Hindlimb muscle (tissue), 1 donor: ENCODE data around the gene DIPK1B. TPM values are rescaled to one million over a fixed set of nuclear protein-coding genes. Genes with fewer than 3 reads are reported as not detected.

Experiments used
- DNase-seq: peaks from one replicate; pipeline ENCODE4 v3.0.0-alpha.2; 2013
- polyA plus RNA-seq: library from polyadenylated mRNA; unstranded; fragments of 120-200 nt; gene quantifications from one replicate; pipeline ENCODE4 v1.2.1, GENCODE V29; 2013; ENCODE audit not compliant: insufficient read length

Gene DIPK1B
- polyA plus RNA-seq, 1 donor, result 20.4 TPM

DNA sequence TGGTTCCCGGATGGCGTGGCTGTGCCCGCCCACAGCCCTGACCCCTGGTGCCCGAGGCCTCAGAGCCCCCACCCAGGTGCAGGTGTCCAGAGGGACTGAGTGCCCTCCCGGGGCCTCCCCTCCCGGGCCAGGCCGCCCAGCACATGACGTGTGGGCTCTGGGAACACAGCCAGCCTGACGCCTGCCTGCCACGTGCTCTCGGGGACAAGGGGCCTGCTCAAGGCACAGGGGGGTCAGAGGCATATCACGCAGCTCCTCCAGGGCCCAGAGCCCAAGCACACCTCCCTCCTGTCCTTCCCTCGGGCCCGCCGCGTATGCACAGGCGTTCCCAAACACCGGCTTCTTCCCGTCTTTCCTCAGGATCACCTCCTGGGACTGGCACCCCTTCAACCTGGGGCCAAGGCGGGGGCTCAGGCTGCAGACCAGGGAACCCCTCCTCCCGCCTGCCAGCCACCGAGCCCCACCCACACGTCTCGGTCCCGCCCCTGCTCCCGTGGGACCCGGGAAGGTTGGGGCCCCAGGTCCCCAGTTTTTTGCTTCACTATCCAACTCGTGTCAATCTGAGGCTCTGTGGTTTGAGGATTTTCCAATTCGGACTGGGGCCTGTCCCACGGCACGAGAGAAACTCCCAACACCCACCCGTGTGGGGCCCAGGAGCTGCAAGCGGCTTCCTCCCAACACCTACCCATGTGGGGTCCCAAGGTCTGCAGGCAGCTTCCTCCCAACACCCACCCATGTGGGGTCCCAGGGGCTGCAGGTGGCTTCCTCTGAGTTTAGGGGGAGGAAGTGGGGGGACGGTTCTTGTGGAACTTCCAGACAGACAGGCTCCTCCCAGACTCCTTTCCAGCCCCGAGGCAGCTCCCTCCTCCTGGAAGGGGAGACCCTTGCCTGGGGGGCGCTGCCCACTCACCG, 28.9 kb downstream of the DIPK1B start:
- DNase-seq, result no peak

DNA sequence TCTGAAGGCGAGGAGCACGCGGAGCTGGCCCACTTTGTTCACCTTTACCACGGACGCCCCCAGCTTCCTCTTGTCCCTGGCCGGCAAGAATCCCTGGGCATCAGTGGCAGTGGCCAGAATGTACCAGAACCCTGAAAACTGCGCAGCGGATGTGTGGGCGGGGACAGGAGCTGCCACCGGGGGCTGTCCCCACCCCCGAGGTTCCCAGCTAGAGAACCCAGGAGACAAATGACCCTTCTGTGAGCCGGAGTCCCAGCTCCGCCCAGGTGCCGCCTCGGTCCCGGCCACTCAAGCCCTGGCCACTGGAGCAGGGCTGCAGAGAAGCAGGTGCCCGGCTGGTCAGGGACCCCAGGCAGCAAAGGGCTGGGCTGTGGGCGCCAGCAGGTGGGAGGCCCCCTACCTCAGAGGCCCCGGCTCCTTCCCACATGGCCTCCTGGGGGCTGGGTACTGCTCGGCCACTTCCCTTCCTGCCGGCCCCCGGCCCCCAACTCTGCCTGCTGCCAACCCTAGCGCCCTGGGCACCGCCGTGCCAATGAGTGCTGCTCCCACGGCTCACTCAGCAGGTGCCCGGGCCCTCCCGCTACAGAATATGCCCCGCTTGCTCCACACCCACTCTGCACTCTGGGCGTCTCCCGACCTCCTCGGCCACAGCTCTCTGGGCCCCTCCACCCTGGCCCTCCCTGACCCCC, 29.7 kb downstream of the DIPK1B start:
- no peak for DNase-seq

DNA sequence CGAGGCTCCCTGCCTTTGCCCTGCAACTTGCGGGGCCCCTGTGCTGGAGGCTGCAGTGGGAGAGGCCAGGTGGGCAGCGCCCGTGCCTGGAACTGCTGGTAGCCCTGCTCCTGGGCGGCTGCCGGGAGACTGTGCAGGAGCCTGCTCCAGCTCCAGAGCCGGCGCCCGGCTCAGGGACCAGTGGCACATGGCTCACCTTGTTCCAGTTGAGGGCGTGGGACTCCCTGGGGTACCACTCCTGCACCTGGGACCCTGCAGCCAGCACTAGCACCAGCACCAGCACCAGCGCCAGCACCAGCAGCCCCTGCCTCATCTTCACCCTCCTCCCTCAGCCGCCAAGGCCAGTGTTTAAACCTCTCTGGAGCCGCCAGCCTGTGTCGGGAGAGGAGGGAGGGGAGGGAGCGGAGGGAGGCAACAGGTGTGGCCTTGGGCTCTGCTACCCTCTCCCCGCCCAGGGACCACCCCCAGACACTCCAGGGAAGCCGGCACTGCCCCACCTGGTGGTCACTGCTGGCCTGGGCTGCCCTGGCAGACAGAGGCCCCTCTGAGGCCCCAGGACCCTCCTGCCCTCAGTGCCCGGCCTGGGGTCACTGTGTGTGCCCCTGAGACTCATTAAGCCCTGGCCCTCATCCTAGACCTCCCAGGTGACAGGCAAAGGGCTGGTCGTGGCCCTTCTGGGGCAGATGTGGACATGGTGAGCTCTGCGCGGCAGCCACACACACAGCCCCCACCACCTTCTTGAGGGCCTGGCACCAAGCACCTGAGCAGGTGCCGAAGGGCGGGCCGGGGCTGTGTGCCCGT, 30.4 kb downstream of the DIPK1B start, which contains the start of gene LCN10:
Gene LCN10 (minus strand): TSS at position 350 of the 801 bp plus-strand sequence. CDS start 37 bp downstream, at position 313.
- DNase-seq, result no peak

DNA sequence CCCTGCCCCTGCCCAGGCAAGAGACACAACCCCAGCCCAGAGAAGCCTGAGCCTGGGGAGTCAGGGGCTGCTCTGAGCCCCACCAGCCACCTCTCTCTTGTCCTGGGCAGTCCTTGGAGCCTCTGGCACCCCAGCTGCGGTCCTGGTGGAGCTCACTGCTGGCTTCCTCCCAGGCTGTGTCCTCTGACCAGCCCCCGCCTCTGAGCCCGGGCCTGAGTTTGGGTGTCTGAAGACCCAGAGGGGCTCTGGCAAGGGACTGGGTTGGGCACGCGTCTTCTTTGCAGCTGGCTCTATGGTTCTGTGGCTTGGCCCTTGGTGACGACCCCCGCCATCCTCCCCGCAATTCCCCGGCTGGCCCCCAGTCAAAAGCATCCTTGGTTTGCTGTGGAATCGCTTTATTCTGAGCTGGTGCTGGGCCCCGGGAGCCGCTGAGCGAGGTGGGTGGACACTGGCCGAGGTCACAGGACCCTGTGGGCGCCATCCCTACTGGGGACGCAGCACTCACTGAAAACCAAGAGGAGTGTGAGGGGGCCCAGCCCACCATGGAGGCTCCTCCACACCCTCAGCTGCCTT, 31.4 kb downstream of the DIPK1B start:
- no peak for DNase-seq

DNA sequence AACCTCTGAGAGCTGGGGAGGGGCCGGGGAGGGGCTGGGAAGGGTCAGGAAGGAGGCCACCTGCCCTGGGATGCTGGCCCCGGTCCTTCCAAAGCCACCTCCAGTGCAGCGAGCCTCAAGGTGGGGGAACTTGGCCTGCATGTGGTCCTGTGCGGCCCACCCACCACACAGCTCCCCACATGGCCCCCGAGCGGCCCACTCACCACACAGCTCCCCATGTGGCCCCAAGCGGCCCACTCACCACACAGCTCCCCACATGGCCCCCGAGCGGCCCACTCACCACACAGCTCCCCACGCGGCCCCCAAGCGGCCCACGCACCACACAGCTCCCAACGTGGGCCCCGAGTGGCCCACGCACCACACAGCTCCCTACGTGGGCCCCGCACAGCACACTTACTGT, 32.4 kb downstream of the DIPK1B start:
- DNase-seq, result no peak

DNA sequence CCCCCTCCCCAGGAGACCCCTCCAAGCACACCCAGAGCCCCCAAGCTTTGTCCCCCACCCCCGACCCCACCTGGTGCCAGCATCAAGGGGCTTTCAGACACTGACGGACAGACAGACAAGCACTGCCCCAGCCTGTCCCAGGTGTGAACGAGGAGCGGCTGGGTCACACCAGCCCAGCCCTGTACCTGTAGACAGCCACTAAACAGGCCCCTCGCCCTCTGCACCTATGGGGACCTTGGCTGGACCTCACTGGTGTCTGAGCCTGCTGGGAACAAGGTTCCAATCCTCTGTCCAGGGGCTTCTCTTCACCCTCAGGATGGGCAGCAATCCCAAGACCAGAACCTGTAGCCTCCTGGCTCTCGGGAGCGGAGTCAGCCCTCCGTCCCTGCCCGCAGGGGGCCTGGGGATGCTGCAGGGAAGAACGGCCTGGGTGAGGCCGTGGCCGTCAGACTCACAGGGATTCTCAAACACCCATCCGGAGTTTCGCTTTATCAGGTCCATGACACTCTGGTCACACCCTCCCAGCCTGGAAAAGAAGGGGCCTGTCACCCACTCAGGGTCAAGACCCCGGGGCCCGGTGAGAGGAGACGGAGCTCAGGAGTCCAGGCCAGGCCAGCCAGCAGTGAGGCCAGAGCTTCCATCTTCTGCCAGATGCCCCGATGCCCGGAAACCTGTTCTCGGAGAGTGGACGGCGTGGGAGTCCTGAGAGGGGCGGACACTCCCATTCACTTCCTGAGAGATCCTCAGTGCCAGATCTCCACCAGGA, 33.2 kb downstream of the DIPK1B start:
- no peak for DNase-seq

DNA sequence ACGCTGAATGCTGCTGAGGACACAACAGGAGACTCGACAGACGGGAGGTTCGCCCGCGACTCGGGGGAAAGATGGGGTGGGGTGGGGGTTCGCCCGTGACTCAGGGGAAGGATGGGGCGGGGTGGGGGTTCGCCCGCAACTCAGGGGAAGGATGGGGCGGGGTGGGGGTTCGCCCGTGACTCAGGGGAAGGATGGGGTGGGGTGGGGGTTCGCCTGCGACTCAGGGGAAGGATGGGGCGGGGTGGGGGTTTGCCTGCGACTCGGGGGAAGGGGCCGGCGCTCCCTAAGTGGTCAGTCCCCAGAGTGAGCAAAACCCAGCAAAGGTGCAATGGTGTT, 33.8 kb downstream of the DIPK1B start:
- DNase-seq, result no peak

DNA sequence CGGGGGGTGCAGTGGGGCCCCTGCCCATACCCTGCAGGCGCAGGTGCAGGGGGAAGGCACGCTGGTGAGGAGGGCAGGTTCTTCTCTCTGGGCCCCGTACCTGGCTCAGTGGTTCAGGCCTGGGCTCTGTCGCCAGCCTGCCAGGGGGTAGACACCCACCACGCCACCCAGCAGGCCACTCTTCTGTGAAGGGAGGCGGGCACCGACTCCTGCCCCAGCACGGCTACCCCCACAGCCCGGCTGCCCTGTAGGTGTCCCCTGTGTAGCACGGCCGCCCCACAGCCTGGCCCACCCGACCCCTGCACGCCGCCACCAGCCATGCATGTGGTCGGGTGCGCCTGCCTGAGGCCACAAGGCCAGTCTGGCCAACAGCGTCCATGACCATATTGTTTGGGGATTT, 34.2 kb downstream of the DIPK1B start:
- no peak for DNase-seq

DNA sequence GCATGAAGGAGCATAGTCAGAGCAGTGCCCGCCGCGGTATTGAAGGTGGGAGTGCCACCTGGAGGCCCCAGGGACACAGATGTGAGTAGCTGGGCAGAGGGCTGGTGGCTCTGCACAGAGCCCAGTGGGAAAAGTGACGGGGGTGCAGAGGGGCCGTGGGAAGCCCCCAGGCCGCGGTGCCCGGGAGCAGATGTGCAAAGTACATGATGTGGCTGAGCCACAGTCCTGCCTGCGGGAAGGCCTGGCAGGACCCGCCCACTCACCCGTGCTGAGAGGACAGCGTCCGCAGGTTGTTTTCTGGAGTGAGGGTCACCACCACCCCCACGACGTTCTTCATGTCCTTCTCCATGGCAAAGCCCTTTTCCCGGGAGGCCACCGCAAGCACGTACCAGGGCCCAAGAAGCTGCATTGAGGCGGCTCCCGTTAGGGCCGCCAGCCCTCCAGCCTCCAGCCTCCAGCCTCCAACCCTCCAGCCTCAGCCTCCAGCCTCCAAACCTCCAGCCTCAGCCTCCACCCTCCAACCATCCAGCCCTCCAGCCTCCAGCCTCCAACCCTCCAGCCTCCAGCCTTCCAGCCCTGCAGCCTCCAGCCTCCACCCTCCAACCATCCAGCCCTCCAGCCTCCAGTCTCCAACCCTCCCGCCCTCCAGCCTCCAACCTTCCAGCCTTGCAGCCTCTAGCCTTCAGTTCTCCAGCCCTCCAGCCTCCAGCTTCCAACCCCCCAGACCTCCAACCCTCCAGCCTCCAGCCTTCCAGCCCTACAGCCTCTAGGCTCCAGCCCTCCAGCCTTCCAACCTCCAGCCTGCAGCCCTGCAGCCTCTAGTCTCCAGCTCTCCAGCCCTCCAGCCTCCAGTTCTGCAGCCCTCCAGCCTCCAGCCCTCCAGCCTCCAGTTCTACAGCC, 35.0 kb downstream of the DIPK1B start:
- DNase-seq, result no peak

DNA sequence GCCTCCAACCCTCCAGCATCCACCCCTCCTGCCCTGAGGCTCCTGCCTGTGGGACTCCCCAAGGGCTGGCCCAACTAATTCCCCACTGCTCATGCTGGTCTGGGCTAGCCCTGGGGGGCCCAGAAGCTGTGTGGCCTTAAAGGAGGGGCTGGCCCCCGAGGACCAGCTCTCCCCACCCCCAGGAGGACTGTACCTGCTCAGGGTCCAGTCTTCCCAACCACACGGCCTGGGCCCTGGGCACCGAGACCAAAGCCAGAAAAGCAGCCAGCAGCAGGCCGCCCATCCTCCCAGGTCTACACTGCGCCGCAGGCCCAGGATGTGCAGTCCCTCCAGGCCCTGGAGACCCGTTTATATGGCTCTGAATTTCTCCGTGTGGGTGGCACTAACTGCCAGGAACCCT, 35.8 kb downstream of the DIPK1B start, which contains the start of gene LCN6:
Gene LCN6 (minus strand): TSS at position 325 of the 400 bp plus-strand sequence. CDS start 42 bp downstream, at position 283.
- DNase-seq, result no peak

DNA sequence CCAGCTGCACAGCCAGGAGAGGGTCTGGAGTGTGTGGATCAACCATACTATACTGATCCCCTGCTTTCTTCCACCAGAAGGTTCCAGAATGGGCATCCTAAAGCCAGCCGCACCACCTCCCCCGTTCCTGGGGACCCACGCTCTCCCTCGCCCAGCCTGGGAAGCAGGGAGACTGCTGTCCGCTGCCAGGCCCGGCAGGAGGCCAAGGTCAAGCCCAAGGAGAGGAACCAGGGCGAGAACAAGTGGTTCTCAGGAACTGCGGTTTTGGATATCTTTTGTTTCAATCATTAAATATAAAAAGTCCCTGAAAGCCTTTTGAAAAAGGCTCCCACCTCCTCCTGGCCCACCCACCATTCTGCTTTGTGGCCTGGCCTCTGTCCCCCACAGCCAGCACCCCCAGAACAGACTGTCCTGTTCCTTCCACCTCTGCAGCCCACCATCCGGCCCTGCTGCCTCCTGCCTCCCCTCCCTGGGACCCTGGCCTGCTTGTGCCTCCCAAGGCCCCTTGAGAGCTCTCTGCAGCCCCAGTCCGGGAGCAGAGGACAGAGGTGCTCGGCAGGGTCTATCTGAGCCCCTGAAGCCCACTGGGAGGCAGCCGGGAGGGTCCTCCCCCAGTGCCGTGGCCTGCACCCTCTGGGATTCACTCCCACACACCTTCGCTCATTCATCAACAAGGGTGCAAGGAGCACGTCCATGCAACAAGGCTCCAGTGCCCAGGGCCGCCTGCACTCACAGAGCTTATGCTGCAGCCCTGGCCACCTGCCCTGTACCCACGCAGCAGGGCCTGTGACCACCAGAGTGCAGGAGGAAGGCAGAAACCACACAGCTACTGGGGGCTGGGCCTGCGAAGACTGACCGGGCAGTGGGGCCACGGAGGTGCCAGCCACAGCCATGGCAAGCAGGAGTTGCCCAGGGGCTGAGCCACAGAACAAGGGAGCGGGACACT, 36.6 kb downstream of the DIPK1B start:
- no peak for DNase-seq

DNA sequence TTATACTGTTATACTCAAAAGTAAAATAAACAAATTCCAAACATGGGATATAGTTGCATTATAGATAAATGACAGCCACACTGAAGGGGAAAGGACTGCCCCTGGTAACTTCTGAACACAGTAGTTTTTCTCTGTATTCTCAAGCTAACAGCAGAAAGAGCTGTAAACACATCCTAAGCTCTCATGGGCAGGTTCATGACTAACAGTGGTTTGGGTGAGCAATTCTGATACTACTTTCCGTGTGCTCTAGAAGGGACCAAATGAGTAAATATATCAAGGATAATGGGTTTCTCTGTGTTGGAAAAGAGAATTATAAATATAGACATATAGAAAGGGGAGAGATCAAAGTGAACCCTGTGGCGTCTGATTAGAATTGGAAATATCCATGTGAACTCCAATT, 38.2 kb downstream of the DIPK1B start:
- no peak for DNase-seq

DNA sequence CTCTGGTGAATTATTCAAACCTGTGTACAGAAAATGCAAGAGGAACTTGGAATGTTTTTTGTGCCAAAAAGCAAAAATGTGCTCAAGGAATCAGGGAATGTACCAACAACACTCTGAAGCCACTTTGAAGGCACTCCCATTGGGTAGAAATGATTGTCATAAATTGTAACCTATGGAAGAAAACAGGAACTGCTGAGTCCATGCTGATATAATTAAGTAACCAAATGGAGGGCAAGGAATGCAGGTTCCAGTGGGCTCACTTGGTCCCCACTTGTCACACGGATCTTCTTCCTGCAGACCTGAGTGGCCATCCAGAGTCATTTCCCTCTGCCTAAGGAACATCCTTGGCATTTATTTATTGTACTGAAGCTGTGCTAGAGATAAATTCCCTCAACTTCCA, 38.9 kb downstream of the DIPK1B start:
- no peak for DNase-seq

DNA sequence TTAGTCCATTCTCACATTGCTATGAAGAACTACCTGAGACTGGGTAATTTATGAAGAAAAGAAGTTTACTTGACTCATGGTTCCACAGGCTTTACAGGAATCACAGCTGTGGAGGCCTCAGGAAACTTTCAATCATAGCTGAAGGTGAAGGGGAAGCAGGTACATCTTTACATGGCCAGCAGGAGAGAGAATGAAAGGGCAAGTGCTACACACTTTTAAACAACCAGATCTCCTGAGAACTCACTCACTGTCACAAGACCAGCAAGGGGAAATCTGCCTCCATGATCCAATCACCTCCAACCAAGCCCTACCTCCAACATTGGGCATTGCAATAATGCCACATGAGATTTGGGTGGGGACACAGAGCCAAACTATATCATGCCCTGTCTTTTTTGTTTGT, 39.4 kb downstream of the DIPK1B start:
- DNase-seq, result no peak

DNA sequence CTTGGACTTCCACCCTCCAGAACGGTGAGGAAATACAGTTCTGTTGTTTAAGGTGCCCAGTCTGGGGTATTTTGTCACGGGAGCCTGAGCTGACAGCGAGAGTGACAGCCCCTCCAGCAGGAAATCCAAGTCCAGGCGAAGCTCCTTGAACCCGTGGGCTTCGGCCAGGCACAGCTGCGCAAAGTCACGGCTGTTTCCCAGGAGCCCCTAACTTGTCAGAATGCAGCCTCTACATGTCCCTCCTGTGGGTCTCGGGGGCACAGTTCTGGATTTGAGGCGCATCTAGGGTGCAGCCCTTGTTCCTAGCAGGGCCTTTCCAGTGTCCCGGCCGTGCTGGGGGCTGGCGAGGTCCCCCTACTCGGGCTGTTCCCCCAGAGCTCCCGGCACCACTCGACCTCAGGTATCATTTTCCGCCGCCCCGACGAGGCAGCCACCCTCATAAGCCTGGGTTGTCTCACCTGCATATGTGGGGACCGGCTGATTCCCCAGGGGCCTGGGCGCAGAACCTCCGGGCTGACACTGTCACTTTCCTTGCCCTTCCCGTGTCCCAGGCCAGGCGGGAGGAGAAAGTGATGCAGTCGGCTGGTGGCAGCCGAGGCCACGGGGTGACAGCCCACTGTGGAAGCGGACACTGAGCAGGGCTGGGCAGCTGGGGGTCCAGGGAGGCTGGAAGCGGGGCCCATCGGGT, 41.1 kb downstream of the DIPK1B start:
- no peak for DNase-seq

DNA sequence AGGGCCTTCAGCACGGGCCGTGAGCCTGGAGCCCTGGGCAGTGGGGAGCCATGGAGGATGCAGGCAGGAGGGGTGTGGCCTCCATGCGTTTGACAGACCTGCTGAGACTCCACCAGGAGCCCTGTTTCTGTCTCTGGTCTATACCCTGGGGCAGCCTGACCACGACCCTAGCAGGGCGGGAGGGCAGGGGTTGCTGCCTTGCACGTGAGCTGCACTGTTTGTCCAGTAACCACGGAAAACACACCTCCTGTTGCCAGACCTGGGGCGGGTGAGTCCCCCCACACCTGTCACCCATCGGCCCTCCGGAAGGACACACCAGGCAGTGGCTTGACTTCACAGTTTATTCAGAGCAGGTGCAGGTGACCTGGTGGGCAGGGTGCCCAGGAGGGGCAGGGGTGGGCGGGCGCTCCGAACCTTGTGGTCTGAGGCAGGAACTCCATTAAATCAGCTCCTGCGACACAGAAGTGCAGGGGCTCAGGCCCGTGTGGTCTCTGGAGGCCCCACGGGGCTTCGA, 41.7 kb downstream of the DIPK1B start:
- no peak for DNase-seq

DNA sequence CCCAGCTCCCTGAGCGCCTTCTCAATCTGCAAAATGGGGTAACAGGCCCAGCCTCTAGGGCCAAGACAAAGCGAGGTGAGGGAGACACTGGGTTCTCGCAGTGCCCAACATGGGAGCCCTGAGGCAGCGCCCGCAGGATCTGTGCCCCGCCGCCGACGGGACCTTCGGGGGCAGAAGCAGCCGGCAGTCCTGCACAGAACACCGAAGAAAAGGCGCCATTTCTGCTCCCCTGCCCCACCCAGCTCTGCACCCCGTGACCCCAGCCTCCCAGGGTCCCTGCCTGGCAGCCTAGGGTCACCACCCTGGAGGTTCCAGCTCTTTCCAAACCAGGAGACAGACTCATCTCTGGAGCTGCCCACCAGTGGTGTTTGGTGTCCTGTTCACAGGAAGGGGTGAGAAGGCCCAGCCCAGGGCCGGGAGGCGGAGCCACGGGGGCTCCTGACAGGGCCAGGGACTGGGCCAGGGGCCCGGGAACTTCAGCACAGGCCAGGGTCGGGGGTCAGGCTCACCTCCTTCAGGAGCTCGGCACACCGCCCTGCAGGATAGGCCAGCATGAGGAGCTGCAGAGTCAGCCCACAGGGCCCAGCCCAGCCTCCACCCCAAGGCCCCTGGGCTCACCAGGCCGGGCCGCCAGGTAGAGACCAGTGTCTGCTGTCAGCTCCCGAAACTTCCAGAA, 42.4 kb downstream of the DIPK1B start:
- no peak for DNase-seq
